Panc1 (cell line): ENCODE data around the gene ARID5B. TPM values are rescaled to one million over a fixed set of nuclear protein-coding genes. Genes with fewer than 3 reads are reported as not detected.

ENCODE experiments used
- ATAC-seq: fragments of 200-7000 bp; cut with Tn5 transposase; 2 replicates; pipeline ENCODE4 v1.9.1; 2020; ENCODE audit warnings: mild to moderate bottlenecking, moderate library complexity
- BruUV-seq: library from RNA; stranded (reverse); fragments of 400-500 nt; replicated peaks from 2 replicates; lab custom pipeline; 2021; lab: Mats Ljungman, UMichigan
- CTCF ChIA-PET: fragments of 300-600 bp; sonication (Branson Sonifier 250); formaldehyde crosslinking; loops from one replicate; lab custom pipeline; 2022; ENCODE audit warnings: antibody characterized with exemption; lab: Charles Lee
- POLR2A ChIA-PET: fragments of 300-600 bp; sonication (Branson Sonifier 250); formaldehyde crosslinking; loops from one replicate; lab custom pipeline; 2022; ENCODE audit warnings: antibody characterized with exemption; lab: Charles Lee
- DNase-seq: peaks from one replicate; pipeline ENCODE4 v3.0.0-alpha.2; 2010; ENCODE audit warnings: low read depth, low spot score
- H3K27ac ChIP-seq: 2 replicates; pipeline ENCODE4 v1.5.1; 2011; ENCODE audit warnings: mild to moderate bottlenecking, low read length, inconsistent platforms
- H3K27me3 ChIP-seq: fragments of 200-500 bp; sonication (Bioruptor generic); 2 replicates; pipeline ENCODE4 v1.6.0; 2014; ENCODE audit warnings: low read length, inconsistent platforms; ENCODE audit not compliant: control insufficient read depth, insufficient read depth
- H3K36me3 ChIP-seq: fragments of 200-500 bp; sonication (Bioruptor generic); 2 replicates; pipeline ENCODE4 v1.5.1; 2014; ENCODE audit warnings: inconsistent platforms, mild to moderate bottlenecking, low read length, moderate library complexity; ENCODE audit not compliant: control insufficient read depth, insufficient read depth
- H3K4me1 ChIP-seq: 2 replicates; pipeline ENCODE4 v1.5.1; 2011; ENCODE audit warnings: inconsistent platforms, mild to moderate bottlenecking, low read length, moderate library complexity; ENCODE audit not compliant: control insufficient read depth, insufficient read depth
- H3K4me3 ChIP-seq, 2 experiments: 2 replicates each; pipeline ENCODE4 v1.5.1; 2011 to 2012; ENCODE audit warnings: low read depth in 2 of 2, low read length in 2 of 2, mild to moderate bottlenecking in 2 of 2, inconsistent platforms in 1 of 2, moderate library complexity in 1 of 2
- H3K9me3 ChIP-seq: fragments of 200-500 bp; sonication (Bioruptor generic); 2 replicates; pipeline ENCODE4 v1.5.1; 2014; ENCODE audit warnings: low read depth, mild to moderate bottlenecking, inconsistent platforms, low read length, moderate library complexity; ENCODE audit not compliant: control insufficient read depth, insufficient read depth
- CTCF ChIP-seq: fragments of 450-650 bp; IDR thresholded peaks from 2 replicates; pipeline ENCODE4 v1.5.1; 2017; ENCODE audit warnings: mild to moderate bottlenecking
- POLR2AphosphoS5 ChIP-seq: IDR thresholded peaks from 2 replicates; pipeline ENCODE4 v1.6.1; 2012; ENCODE audit warnings: mild to moderate bottlenecking, low read depth, low read length, moderate library complexity
- REST ChIP-seq, 2 experiments: IDR thresholded peaks; 2 replicates each; pipeline ENCODE4 v1.6.1; 2011 to 2012; ENCODE audit warnings: low read depth in 2 of 2, control low read depth in 1 of 2, low read length in 1 of 2, mild to moderate bottlenecking in 1 of 2, moderate library complexity in 1 of 2; ENCODE audit not compliant: insufficient read depth in 1 of 2
- SIN3A ChIP-seq: IDR thresholded peaks from 2 replicates; pipeline ENCODE4 v1.6.1; 2012; ENCODE audit warnings: low read depth, mild to moderate bottlenecking, low read length, moderate library complexity, borderline replicate concordance; ENCODE audit not compliant: insufficient read depth
- TCF7L2 ChIP-seq: IDR thresholded peaks from 2 replicates; pipeline ENCODE4 v1.6.1; 2011; ENCODE audit warnings: mild to moderate bottlenecking, low read depth, low read length, inconsistent platforms
- in situ Hi-C: cut with HindIII; loops from 2 replicates; pipeline ENCODE4 v1.10.0; 2016; ENCODE audit warnings: low sequenced_read_pairs, low pct_unique_long_range_greater_than_20kb
- intact Hi-C: fragments of 100-400 bp; cut with micrococcal nuclease; formaldehyde crosslinking; loops from one replicate; pipeline ENCODE4 v1.10.0; 2022; ENCODE audit not compliant: unreplicated experiment
- total RNA-seq: library from RNA; stranded (reverse); gene quantifications from one replicate; pipeline ENCODE4 v1.2.1, GENCODE V29; 2021; ENCODE audit not compliant: unreplicated experiment

Gene ARID5B
- total RNA-seq, 1 experiment from 2014 or later = 22.7 TPM

- ATAC-seq (no peak), DNase-seq (no peak)
- Histone ChIP-seq H3K9me3 (no peaks in the 10 kb centered on the region), H3K4me3 (no peak overlapping the region), H3K4me1 (peaks cover 36% of the 10 kb centered on the region), H3K27me3 (no peaks in the 10 kb centered on the region), H3K36me3 (no peaks in the 10 kb centered on the region), H3K27ac (peak overlapping the region; percentile 61; the same call in 1 of the 2 replicates)
- no TSS peak for BruUV-seq
- ChIA-PET CTCF (no interaction called here), POLR2A (interaction anchor here (0.5 kb wide), 1 partner anchor 1789 kb away, joined by 3 read pairs; no protein-coding TSS in a partner anchor)
- intact Hi-C loops = no loop called here
- in situ Hi-C loops = no loop called here
- no peak for TF ChIP-seq POLR2AphosphoS5
- TF ChIP-seq SIN3A = no peak
- TF ChIP-seq TCF7L2 = no peak
- TF ChIP-seq REST (IDR thresholded peaks at IDR 0.05; ENCODE audit: insufficient read depth in 1 of 2, low read depth in 2 of 2, low read length in 1 of 2) = no peak
- no peak for TF ChIP-seq CTCF
Measured at GRCh38 chr10:61919646-61920215, 18.2 kb downstream of the ARID5B start.

- CTCF ChIA-PET = no interaction called here
- in situ Hi-C loops = no loop called here
- H3K4me1 ChIP-seq = peaks cover 36% of the 10 kb centered on the region
- intact Hi-C loops = no loop called here
- H3K27me3 ChIP-seq = no peaks in the 10 kb centered on the region
- ATAC-seq (no peak), DNase-seq (no peak)
- no peaks in the 10 kb centered on the region for H3K36me3 ChIP-seq
- no peak overlapping the region for H3K4me3 ChIP-seq
- H3K9me3 ChIP-seq = no peaks in the 10 kb centered on the region
- H3K27ac ChIP-seq = peak overlapping the region; percentile 58
- BruUV-seq = no TSS peak
- TF ChIP-seq POLR2AphosphoS5 (no peak), TCF7L2 (no peak), SIN3A (no peak), CTCF (no peak), REST (IDR thresholded peaks at IDR 0.05; ENCODE audit: insufficient read depth in 1 of 2, low read depth in 2 of 2, low read length in 1 of 2) (no peak)
- POLR2A ChIA-PET = no interaction called here
Measured at GRCh38 chr10:61921143-61921542, 19.6 kb downstream of the ARID5B start.
